Hepatocyte (in vitro differentiated cells): ENCODE data around the gene LRBA. TPM values are rescaled to one million over a fixed set of nuclear protein-coding genes. Genes with fewer than 3 reads are reported as not detected.

Experiments used
- DNase-seq: peaks from one replicate; pipeline ENCODE4 v3.0.0-alpha.2; 2016; ENCODE audit warnings: low spot score
- H2AFZ ChIP-seq: fragments of 200-600 bp; sonication (generic); 2 replicates; pipeline ENCODE4 v1.6.0; 2016; ENCODE audit warnings: antibody characterized with exemption, mild to moderate bottlenecking
- H3K27ac ChIP-seq: fragments of 200-600 bp; sonication (generic); 2 replicates; pipeline ENCODE4 v1.5.1; 2016; ENCODE audit warnings: mild to moderate bottlenecking
- H3K27me3 ChIP-seq: fragments of 200-600 bp; sonication (generic); 2 replicates; pipeline ENCODE4 v1.6.1; 2016
- H3K36me3 ChIP-seq: fragments of 200-600 bp; sonication (generic); replicated peaks from 2 replicates; pipeline ENCODE4 v1.5.1; 2016; ENCODE audit warnings: low read depth; ENCODE audit not compliant: insufficient read depth
- H3K4me1 ChIP-seq: fragments of 200-600 bp; sonication (generic); 2 replicates; pipeline ENCODE4 v1.5.1; 2016; ENCODE audit warnings: mild to moderate bottlenecking, moderate library complexity; ENCODE audit not compliant: insufficient read depth
- H3K4me2 ChIP-seq: fragments of 200-600 bp; sonication (generic); 2 replicates; pipeline ENCODE4 v1.6.0; 2016
- H3K4me3 ChIP-seq: fragments of 200-600 bp; sonication (generic); 2 replicates; pipeline ENCODE4 v1.5.1; 2016; ENCODE audit warnings: mild to moderate bottlenecking
- H3K79me2 ChIP-seq: fragments of 200-600 bp; sonication (generic); 2 replicates; pipeline ENCODE4 v1.6.0; 2017; ENCODE audit warnings: mild to moderate bottlenecking
- H3K9me2 ChIP-seq: fragments of 200-600 bp; sonication (generic); replicated peaks from 2 replicates; pipeline ENCODE4 v1.6.0; 2017; ENCODE audit warnings: mild to moderate bottlenecking; ENCODE audit not compliant: insufficient read depth
- H3K9me3 ChIP-seq: fragments of 200-600 bp; sonication (generic); 2 replicates; pipeline ENCODE4 v1.5.1; 2016; ENCODE audit warnings: low read depth, mild to moderate bottlenecking
- H4K20me1 ChIP-seq: fragments of 200-600 bp; sonication (generic); 2 replicates; pipeline ENCODE4 v1.6.0; 2016; ENCODE audit warnings: mild to moderate bottlenecking; ENCODE audit not compliant: insufficient read depth, poor library complexity, severe bottlenecking
- EZH2 ChIP-seq: fragments of 200-600 bp; sonication (generic); IDR thresholded peaks from 2 replicates; pipeline ENCODE4 v1.6.1; 2016; ENCODE audit warnings: antibody characterized with exemption, mild to moderate bottlenecking, borderline replicate concordance
- EZH2phosphoT487 ChIP-seq: fragments of 200-600 bp; sonication (generic); IDR thresholded peaks from one replicate; pipeline ENCODE4 v1.6.1; 2018; ENCODE audit warnings: antibody characterized with exemption, mild to moderate bottlenecking, low read depth, moderate library complexity; ENCODE audit not compliant: unreplicated experiment, severe bottlenecking
- WGBS: methylation state at CpG from one replicate; pipeline ENCODE4 v1.1.6; 2016; ENCODE audit warnings: low lambda C conversion rate; ENCODE audit errors: missing lambda C conversion rate; 5-methylcytosine and 5-hydroxymethylcytosine counted together
- polyA plus RNA-seq: library from polyadenylated mRNA; unstranded; fragments of >200 nt; fragmentation: Nextera tagmentation; extraction: Ambion mirVana; gene quantifications from 2 replicates; pipeline ENCODE4 v1.2.1, GENCODE V29; 2016
- total RNA-seq: library from RNA; depleted of rRNA; stranded (reverse); fragments of >200 nt; gene quantifications from 2 replicates; pipeline ENCODE4 v1.2.3, GENCODE V29; 2014
- TF ChIP-seq, protein P1 (sequence below): fragments of 200-600 bp; sonication (generic); IDR thresholded peaks from 2 replicates; pipeline ENCODE4 v1.5.1; 2016; ENCODE audit warnings: antibody characterized with exemption, mild to moderate bottlenecking; ENCODE audit not compliant: poor library complexity

The LRBA gene
- total and polyA plus RNA-seq, 2 experiments from 2014 or later: 14.1 to 69.4 TPM

DNA sequence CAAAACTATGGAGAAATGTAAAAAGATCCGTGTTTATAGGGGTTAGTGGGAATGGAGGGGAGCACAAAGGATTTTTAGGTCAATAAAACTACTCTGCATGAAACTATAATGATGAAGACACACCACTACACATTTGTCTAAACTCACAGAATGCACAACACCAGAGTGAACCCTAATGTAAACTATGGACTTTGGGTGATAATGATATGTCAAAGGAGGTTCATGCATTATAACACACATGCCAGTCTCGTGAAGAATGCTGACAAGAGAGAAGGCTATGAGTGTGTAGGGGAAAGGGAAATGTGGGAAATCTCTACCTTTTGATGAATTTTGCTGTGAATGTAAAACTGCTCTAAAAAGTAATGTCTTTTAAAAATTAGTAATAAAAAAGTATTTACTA lies 249.9 kb downstream of the LRBA start:
- peaks cover 7% of the 10 kb centered on the region for H3K4me1 ChIP-seq
- H3K4me3 ChIP-seq: no peak overlapping the region
- no peak for TF ChIP-seq EZH2phosphoT487
- no peak for TF ChIP-seq EZH2
- TF ChIP-seq, protein P1, sequence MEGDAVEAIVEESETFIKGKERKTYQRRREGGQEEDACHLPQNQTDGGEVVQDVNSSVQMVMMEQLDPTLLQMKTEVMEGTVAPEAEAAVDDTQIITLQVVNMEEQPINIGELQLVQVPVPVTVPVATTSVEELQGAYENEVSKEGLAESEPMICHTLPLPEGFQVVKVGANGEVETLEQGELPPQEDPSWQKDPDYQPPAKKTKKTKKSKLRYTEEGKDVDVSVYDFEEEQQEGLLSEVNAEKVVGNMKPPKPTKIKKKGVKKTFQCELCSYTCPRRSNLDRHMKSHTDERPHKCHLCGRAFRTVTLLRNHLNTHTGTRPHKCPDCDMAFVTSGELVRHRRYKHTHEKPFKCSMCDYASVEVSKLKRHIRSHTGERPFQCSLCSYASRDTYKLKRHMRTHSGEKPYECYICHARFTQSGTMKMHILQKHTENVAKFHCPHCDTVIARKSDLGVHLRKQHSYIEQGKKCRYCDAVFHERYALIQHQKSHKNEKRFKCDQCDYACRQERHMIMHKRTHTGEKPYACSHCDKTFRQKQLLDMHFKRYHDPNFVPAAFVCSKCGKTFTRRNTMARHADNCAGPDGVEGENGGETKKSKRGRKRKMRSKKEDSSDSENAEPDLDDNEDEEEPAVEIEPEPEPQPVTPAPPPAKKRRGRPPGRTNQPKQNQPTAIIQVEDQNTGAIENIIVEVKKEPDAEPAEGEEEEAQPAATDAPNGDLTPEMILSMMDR: no peak
- 91% methylated on average over 2 of the region's 2 CpGs for WGBS
- H3K36me3 ChIP-seq: no peaks in the 10 kb centered on the region
- no peak overlapping the region for H3K27ac ChIP-seq
- H3K79me2 ChIP-seq: no peaks in the 10 kb centered on the region
- H3K27me3 ChIP-seq: no peaks in the 10 kb centered on the region
- H4K20me1 ChIP-seq: no peaks in the 10 kb centered on the region
- H3K9me2 ChIP-seq: no peaks in the 10 kb centered on the region
- no peak overlapping the region for H2AFZ ChIP-seq
- DNase-seq: no peak
- H3K4me2 ChIP-seq: no peak overlapping the region
- H3K9me3 ChIP-seq: no peaks in the 10 kb centered on the region

DNA sequence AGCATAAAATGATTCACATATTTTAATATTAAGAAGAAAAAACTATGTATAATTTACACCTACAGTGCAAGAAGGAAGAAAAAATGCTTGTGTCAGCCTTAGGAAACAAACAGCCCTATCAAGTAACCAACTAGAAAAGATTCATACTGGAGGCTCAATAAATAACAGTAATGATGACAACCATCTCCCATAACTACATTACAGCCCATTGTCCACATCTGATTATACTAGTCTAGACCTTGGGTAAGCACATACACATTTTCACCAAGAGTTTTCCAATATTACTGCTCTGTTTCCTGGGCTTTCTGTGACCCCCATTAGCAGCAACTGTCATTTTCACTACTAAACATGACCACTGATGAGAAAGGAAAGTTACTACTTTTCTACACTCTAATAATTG lies 263.4 kb downstream of the LRBA start:
- Histone ChIP-seq H3K4me2 (no peak overlapping the region), H3K36me3 (no peaks in the 10 kb centered on the region), H3K4me1 (no peaks in the 10 kb centered on the region), H2AFZ (no peak overlapping the region), H3K9me3 (no peaks in the 10 kb centered on the region), H4K20me1 (no peaks in the 10 kb centered on the region), H3K4me3 (no peak overlapping the region), H3K27ac (no peak overlapping the region), H3K9me2 (no peaks in the 10 kb centered on the region), H3K79me2 (no peaks in the 10 kb centered on the region), H3K27me3 (no peaks in the 10 kb centered on the region)
- TF ChIP-seq EZH2: no peak
- TF ChIP-seq, protein P1: no peak
- TF ChIP-seq EZH2phosphoT487: no peak
- DNase-seq: no peak

DNA sequence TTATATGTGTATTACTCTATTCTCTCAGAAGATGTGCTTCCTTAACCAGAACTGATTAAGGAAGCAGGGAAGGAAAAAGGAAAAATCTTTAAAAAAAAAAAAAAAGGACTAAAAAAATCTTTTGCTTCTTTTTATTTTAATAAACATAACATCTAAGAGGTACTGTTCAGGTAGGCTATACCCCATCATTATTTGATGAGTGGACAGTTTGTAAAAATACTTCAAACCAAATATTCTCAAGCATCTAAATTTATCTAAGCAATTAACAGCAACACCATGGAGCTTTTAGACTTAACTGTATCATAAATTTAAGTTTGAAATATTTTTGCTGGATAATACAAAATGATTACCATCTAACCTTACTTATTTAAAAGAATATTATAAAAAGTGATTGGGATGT lies 264.3 kb downstream of the LRBA start:
- H3K4me3 ChIP-seq: no peak overlapping the region
- TF ChIP-seq EZH2 (no peak), EZH2phosphoT487 (no peak)
- TF ChIP-seq, protein P1: no peak
- no peak for DNase-seq
- H3K9me2 ChIP-seq: no peaks in the 10 kb centered on the region
- no peaks in the 10 kb centered on the region for H3K27me3 ChIP-seq
- H4K20me1 ChIP-seq: no peaks in the 10 kb centered on the region
- H3K9me3 ChIP-seq: no peaks in the 10 kb centered on the region
- no peaks in the 10 kb centered on the region for H3K79me2 ChIP-seq
- no peaks in the 10 kb centered on the region for H3K36me3 ChIP-seq
- H3K4me1 ChIP-seq: no peaks in the 10 kb centered on the region
- H3K27ac ChIP-seq: no peak overlapping the region
- no peak overlapping the region for H3K4me2 ChIP-seq
- no peak overlapping the region for H2AFZ ChIP-seq

DNA sequence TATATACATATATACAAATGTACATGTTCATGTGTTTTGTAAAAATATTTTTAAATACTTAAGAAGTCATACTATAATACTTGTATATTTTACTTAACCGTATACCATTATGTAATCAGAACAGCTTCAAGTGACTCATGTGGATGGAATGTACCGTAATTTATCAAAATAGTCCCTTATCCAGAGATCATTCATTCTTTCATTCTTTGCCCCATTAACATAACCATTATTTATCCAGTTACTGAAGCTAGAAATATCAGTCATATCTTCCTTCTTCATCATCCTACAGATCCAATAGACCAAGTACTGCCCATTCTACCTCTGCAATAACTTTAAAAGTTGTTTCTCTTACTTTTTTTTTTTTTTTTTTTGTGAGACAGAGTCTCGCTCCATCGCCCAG lies 268.9 kb downstream of the LRBA start:
- Histone ChIP-seq H3K4me1 (no peaks in the 10 kb centered on the region), H3K4me2 (no peak overlapping the region), H3K9me2 (no peaks in the 10 kb centered on the region), H3K27ac (no peak overlapping the region), H3K79me2 (no peaks in the 10 kb centered on the region), H2AFZ (no peak overlapping the region), H3K9me3 (no peaks in the 10 kb centered on the region), H3K4me3 (no peak overlapping the region), H3K27me3 (no peaks in the 10 kb centered on the region), H3K36me3 (no peaks in the 10 kb centered on the region), H4K20me1 (no peaks in the 10 kb centered on the region)
- TF ChIP-seq EZH2: no peak
- TF ChIP-seq, protein P1: no peak
- TF ChIP-seq EZH2phosphoT487: no peak
- no peak for DNase-seq
- 92% methylated on average over 4 of the region's 4 CpGs for WGBS
